ENCODE results near the gene TAAR9.

TAAR9 gene

GRCh38 chr6:132504757-132505156, 33.3 kb upstream of the TAAR9 start:
- no peak for TF ChIP-seq CREB1 (IDR thresholded peaks at IDR 0.05; ENCODE audit: low read depth)
- TF ChIP-seq FOXM1 (IDR thresholded peaks at IDR 0.05; ENCODE audit: borderline replicate concordance, low read depth), result no peak
- no peak for TF ChIP-seq TAF1 (IDR thresholded peaks at IDR 0.05; ENCODE audit: low read depth)
- TF ChIP-seq TEAD4 (IDR thresholded peaks at IDR 0.05), result no peak
- TF ChIP-seq YY1 (IDR thresholded peaks at IDR 0.05; ENCODE audit: low read depth), result no peak
- TF ChIP-seq TCF12 (IDR thresholded peaks at IDR 0.05; ENCODE audit: low read depth), result no peak
- no peak for TF ChIP-seq EGR1 (IDR thresholded peaks at IDR 0.05)
- no peak for TF ChIP-seq MAX (IDR thresholded peaks at IDR 0.05)
- TF ChIP-seq EP300 (IDR thresholded peaks at IDR 0.05; ENCODE audit: borderline replicate concordance), result no peak
- TF ChIP-seq CEBPB (IDR thresholded peaks at IDR 0.05), result no peak
- TF ChIP-seq, protein P1, sequence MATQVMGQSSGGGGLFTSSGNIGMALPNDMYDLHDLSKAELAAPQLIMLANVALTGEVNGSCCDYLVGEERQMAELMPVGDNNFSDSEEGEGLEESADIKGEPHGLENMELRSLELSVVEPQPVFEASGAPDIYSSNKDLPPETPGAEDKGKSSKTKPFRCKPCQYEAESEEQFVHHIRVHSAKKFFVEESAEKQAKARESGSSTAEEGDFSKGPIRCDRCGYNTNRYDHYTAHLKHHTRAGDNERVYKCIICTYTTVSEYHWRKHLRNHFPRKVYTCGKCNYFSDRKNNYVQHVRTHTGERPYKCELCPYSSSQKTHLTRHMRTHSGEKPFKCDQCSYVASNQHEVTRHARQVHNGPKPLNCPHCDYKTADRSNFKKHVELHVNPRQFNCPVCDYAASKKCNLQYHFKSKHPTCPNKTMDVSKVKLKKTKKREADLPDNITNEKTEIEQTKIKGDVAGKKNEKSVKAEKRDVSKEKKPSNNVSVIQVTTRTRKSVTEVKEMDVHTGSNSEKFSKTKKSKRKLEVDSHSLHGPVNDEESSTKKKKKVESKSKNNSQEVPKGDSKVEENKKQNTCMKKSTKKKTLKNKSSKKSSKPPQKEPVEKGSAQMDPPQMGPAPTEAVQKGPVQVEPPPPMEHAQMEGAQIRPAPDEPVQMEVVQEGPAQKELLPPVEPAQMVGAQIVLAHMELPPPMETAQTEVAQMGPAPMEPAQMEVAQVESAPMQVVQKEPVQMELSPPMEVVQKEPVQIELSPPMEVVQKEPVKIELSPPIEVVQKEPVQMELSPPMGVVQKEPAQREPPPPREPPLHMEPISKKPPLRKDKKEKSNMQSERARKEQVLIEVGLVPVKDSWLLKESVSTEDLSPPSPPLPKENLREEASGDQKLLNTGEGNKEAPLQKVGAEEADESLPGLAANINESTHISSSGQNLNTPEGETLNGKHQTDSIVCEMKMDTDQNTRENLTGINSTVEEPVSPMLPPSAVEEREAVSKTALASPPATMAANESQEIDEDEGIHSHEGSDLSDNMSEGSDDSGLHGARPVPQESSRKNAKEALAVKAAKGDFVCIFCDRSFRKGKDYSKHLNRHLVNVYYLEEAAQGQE (IDR thresholded peaks at IDR 0.05; ENCODE audit: low read depth), result no peak
- TF ChIP-seq NFIC (IDR thresholded peaks at IDR 0.05), result no peak

- no peak for TF ChIP-seq FOXM1 (IDR thresholded peaks at IDR 0.05; ENCODE audit: borderline replicate concordance, low read depth)
Measured at GRCh38 chr6:132505158-132505557, 32.9 kb upstream of the TAAR9 start.

DNA sequence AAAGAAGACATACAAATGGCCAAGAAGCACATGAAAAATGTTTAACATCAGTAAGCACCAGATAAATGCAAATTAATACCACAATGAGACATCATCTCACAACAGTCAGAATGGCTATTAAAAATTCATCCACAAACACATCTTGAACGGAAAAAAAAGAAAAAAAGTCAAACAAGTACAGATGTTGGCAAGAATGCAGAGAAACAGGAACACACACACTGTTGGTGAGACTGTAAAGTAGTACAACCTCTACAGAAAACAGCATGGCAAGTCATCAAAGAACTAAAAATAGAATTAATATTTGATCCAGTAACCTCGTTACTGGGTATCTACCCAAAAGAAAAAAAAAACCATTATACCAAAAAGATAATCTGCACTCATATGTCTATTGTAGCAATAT, 31.6 kb upstream of the TAAR9 start:
- TF ChIP-seq, protein P1 (IDR thresholded peaks at IDR 0.05; ENCODE audit: low read depth), result no peak
- TF ChIP-seq CEBPB (IDR thresholded peaks at IDR 0.05) (no peak), RAD21 (IDR thresholded peaks at IDR 0.05; ENCODE audit: low read depth) (no peak), NFIC (IDR thresholded peaks at IDR 0.05) (no peak), TEAD4 (IDR thresholded peaks at IDR 0.05) (no peak)

DNA sequence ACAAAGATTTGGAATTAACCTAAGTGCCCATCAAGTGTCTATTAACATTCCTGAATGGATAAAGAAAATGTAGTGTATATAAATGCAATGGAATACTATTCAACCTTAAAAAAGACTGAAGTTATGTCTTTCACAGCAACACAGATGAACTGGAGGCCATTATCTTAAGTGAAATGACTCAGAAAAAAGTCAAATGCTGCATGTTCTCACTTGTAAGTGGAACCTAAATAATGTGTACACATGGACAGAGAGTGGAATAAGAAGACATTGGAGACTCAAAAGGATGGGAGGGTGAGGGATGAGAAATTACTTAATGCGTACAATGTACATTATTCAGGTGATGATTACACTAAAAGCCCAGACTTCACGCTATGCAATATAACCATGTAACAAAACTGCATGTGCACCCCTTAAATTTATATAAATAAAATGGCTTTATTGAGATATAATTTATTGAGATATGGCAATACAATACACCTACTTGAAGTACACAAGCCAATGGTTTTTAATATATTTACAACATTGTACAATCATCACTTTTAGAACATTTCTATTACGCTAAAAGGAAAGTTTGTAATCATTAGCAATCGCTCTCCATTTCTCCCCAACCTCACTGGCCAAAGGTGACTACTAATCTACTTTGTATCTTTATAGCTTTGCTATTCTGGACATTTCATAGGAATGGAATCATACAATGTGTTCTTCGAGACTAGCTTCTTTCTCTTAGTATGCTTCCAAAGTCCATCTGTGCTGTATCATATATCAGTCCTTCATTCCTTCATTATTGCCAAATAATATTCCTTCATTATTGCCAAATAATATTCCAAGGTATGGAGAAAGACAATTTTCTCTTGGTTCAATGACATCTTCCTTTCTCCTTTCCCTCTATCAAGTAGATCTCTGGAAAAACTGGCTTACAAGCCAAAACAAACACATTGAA, 30.9 kb upstream of the TAAR9 start:
- TF ChIP-seq CEBPB (IDR thresholded peaks at IDR 0.05), result no peak
- no peak for TF ChIP-seq YY1 (IDR thresholded peaks at IDR 0.05; ENCODE audit: low read depth)
- TF ChIP-seq FOXM1 (IDR thresholded peaks at IDR 0.05; ENCODE audit: borderline replicate concordance, low read depth), result no peak
- TF ChIP-seq EGR1 (IDR thresholded peaks at IDR 0.05), result no peak

DNA sequence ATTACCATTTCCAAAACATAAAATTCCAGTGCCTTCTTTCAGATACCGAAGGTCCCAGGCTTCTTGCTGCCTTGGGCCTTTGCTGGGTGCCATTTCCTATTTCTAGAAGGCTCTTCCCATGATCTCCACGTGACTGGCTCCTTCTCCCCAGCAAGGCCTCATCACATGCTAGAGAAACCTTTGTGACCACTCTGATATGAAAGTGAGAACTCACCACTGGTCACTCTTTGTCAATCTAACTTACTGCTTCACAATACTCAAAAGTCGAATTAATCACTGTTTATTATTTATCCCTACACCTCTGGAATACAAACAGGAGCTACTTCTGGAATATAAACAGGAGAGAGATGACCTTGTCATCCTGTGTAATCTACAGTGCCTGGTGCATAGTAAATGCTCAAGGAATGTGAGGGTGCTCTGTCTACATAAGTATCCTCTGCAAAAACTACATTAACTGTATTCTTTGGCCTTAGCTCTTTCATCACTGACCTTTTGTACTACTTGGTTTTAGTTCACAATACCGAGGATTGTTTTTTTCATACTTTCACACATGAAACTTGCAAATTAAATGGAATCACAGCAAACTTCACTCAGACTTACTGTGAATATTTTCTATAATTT, 26.8 kb upstream of the TAAR9 start:
- TF ChIP-seq FOXM1 (IDR thresholded peaks at IDR 0.05; ENCODE audit: borderline replicate concordance, low read depth) (no peak), ZBTB7A (IDR thresholded peaks at IDR 0.05; ENCODE audit: low read depth) (no peak), MAX (IDR thresholded peaks at IDR 0.05) (no peak)
- TF ChIP-seq, protein P1 (IDR thresholded peaks at IDR 0.05; ENCODE audit: low read depth), result no peak

DNA sequence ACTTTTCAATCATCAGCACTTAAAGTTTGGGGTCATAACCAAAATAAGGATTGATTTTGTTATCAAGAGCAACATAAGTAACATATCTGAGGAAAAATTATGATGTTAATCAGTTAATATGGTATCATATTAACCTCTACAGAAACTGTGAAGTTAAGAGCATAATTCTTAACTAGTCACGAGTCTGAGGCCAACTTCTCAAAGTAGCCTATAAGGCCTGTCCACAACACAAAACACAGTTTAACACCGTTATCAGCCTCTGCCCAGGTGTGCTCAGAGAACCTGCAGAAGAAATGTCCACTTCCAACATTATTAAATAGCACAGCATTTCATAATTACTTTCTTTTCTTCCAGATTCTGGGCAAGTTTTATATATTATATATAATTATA, 26.3 kb upstream of the TAAR9 start:
- TF ChIP-seq EP300 (IDR thresholded peaks at IDR 0.05; ENCODE audit: borderline replicate concordance) (no peak), CREB1 (IDR thresholded peaks at IDR 0.05; ENCODE audit: low read depth) (no peak), MAX (IDR thresholded peaks at IDR 0.05) (no peak), ZBTB7A (IDR thresholded peaks at IDR 0.05; ENCODE audit: low read depth) (no peak), NFIC (IDR thresholded peaks at IDR 0.05) (no peak), TCF12 (IDR thresholded peaks at IDR 0.05; ENCODE audit: low read depth) (no peak), CEBPB (IDR thresholded peaks at IDR 0.05) (no peak), USF1 (IDR thresholded peaks at IDR 0.05) (no peak), FOXM1 (IDR thresholded peaks at IDR 0.05; ENCODE audit: borderline replicate concordance, low read depth) (no peak), RAD21 (IDR thresholded peaks at IDR 0.05; ENCODE audit: low read depth) (no peak), EGR1 (IDR thresholded peaks at IDR 0.05) (no peak), TEAD4 (IDR thresholded peaks at IDR 0.05) (no peak), YY1 (IDR thresholded peaks at IDR 0.05; ENCODE audit: low read depth) (no peak), TAF1 (IDR thresholded peaks at IDR 0.05; ENCODE audit: low read depth) (no peak)
- TF ChIP-seq, protein P1 (IDR thresholded peaks at IDR 0.05; ENCODE audit: low read depth), result no peak

All from Ishikawa (cell line).